Activated CD4-positive, alpha-beta T cell treated with anti-CD3 and anti-CD28 coated beads, Interleukin-2, amount 50 U/mL, for 16 hours (primary cell): ENCODE data around the gene LORICRIN.

Experiments
- DNase-seq: peaks from one replicate; pipeline ENCODE4 v3.0.0-alpha.2; 2020

The LORICRIN gene

GRCh38 chr1:153259387-153259786 is at the start of gene LORICRIN:
LORICRIN (plus strand) TSS chr1:153259687; CDS start chr1:153260950, 1,263 bp downstream.
- DNase-seq, result no peak

GRCh38 chr1:153210206-153210605 is 49.3 kb upstream of the LORICRIN start:
- no peak for DNase-seq

GRCh38 chr1:153212201-153212600 is 47.3 kb upstream of the LORICRIN start:
- DNase-seq, result no peak

GRCh38 chr1:153213519-153213918 is 46.0 kb upstream of the LORICRIN start:
- DNase-seq, result no peak

- DNase-seq, result no peak
Measured at GRCh38 chr1:153217212-153217611, 42.3 kb upstream of the LORICRIN start, which contains the start of gene PRR9. PRR9 (plus strand) TSS chr1:153217584; CDS start chr1:153218145, 561 bp downstream.

- DNase-seq, result no peak
Measured at GRCh38 chr1:153217744-153218416, 41.6 kb upstream of the LORICRIN start.

- no peak for DNase-seq
Measured at GRCh38 chr1:153220606-153221303, 38.7 kb upstream of the LORICRIN start.

GRCh38 chr1:153223040-153223891 is 36.2 kb upstream of the LORICRIN start:
- peak; percentile 64 for DNase-seq

- DNase-seq, result no peak
Measured at GRCh38 chr1:153227810-153228209, 31.7 kb upstream of the LORICRIN start.

GRCh38 chr1:153228491-153228890 is 31.0 kb upstream of the LORICRIN start:
- no peak for DNase-seq

GRCh38 chr1:153229076-153229829 is 30.2 kb upstream of the LORICRIN start:
- DNase-seq, result peak; percentile 27

GRCh38 chr1:153231363-153231762 is 28.1 kb upstream of the LORICRIN start:
- DNase-seq, result no peak

- no peak for DNase-seq
Measured at GRCh38 chr1:153231785-153232184, 27.7 kb upstream of the LORICRIN start.

- no peak for DNase-seq
Measured at GRCh38 chr1:153232553-153232952, 26.9 kb upstream of the LORICRIN start.

- no peak for DNase-seq
Measured at GRCh38 chr1:153233448-153233847, 26.0 kb upstream of the LORICRIN start.

GRCh38 chr1:153238527-153238926 is 21.0 kb upstream of the LORICRIN start:
- DNase-seq, result no peak

GRCh38 chr1:153242160-153242559 is 17.3 kb upstream of the LORICRIN start:
- no peak for DNase-seq

- no peak for DNase-seq
Measured at GRCh38 chr1:153245466-153245865, 14.0 kb upstream of the LORICRIN start.

- no peak for DNase-seq
Measured at GRCh38 chr1:153246018-153246417, 13.5 kb upstream of the LORICRIN start.

- no peak for DNase-seq
Measured at GRCh38 chr1:153246825-153247224, 12.7 kb upstream of the LORICRIN start.

- DNase-seq, result no peak
Measured at GRCh38 chr1:153248176-153248879, 11.2 kb upstream of the LORICRIN start.

GRCh38 chr1:153250166-153250565 is 9.3 kb upstream of the LORICRIN start:
- DNase-seq, result no peak
